ENCODE measurements around the gene SNAP29. TPM values are rescaled to one million over a fixed set of nuclear protein-coding genes. Genes with fewer than 3 reads are reported as not detected.

The SNAP29 gene
- total and polyA plus RNA-seq, 9 of the 15 experiments (the other 6 are each of a cell fraction or from before 2014, with no cell fraction given) = 19.5 to 250 (median 75.9) TPM

- no peak for ATAC-seq
- intact Hi-C loops (cut with micrococcal nuclease) = no loop called here
- no peak for TF ChIP-seq ELK3 (CRISPR knock-in tag; IDR thresholded peaks at IDR 0.05)
- no peak for TF ChIP-seq STAT5A (IDR thresholded peaks at IDR 0.05; ENCODE audit: borderline replicate concordance, low read length)
- TF ChIP-seq CBX1 (IDR thresholded peaks at IDR 0.05; ENCODE audit: low read depth) = no peak
- no peak for TF ChIP-seq ETV6 (IDR thresholded peaks at IDR 0.05; ENCODE audit: borderline replicate concordance in 1 of 2, low read depth in 2 of 2, low read length in 1 of 2)
- no peak for TF ChIP-seq ETV6 (CRISPR knock-in tag; IDR thresholded peaks at IDR 0.05; ENCODE audit: borderline replicate concordance)
- TF ChIP-seq PREB (CRISPR knock-in tag; IDR thresholded peaks at IDR 0.05) = no peak
- TF ChIP-seq DDX20 (tag; IDR thresholded peaks at IDR 0.05; ENCODE audit: low read depth) = no peak
- peak; percentile 67; the same call in 1 of the 2 replicates for TF ChIP-seq E2F4 (CRISPR knock-in tag; IDR thresholded peaks at IDR 0.05; ENCODE audit: low read depth)
Observed at GRCh38 chr22:20927940-20928572, 69.2 kb downstream of the SNAP29 start.

More at GRCh38 chr22:20927940-20928572, 69.2 kb downstream of the SNAP29 start:
- Histone ChIP-seq H3K27me3 (ENCODE audit: control insufficient read depth in 2 of 2, insufficient read depth in 2 of 2, low read length in 2 of 2) (no peaks in the 10 kb centered on the region), H4K20me1 (replicated peaks; ENCODE audit: control insufficient read depth, insufficient read depth, low read length) (peaks cover 76% of the 10 kb centered on the region), H3K9ac (ENCODE audit: insufficient read depth in 1 of 2, low read depth in 2 of 2, low read length in 2 of 2) (no peak overlapping the region; a peak in 1 of 4 replicates), H3K4me1 (replicated peaks in 1 of 2; ENCODE audit: control insufficient read depth in 2 of 2, insufficient read depth in 2 of 2, low read length in 2 of 2) (peaks cover 24% of the 10 kb centered on the region in 2 experiments; a peak in 4 of 5 replicates), H3K36me3 (ENCODE audit: control insufficient read depth, insufficient read depth, low read length) (peaks cover 79% of the 10 kb centered on the region), H3K4me2 (ENCODE audit: insufficient read depth, low read length) (no peak overlapping the region), H3K9me3 (replicated peaks; ENCODE audit: control insufficient read depth, insufficient read depth, low read depth, low read length) (no peaks in the 10 kb centered on the region), H3K79me2 (ENCODE audit: control insufficient read depth, insufficient read depth, low read length) (peaks cover 99% of the 10 kb centered on the region), H3K27ac (ENCODE audit: extremely low read depth, low read depth, low read length) (no peak overlapping the region), H3K9me1 (ENCODE audit: control insufficient read depth, insufficient read depth, low read length) (peaks cover 13% of the 10 kb centered on the region), H2AFZ (ENCODE audit: low read depth, low read length) (no peak overlapping the region), H3K4me3 (no peak overlapping the region)
- no peak for DNase-seq (ENCODE audit: extremely low read depth in 1 of 4, low spot score in 3 of 4)
- FAIRE-seq = no peak
- WGBS (ENCODE audit: insufficient coverage, low coverage, missing lambda C conversion rate) = 88% methylated on average over 4 of the region's 4 CpGs
- CTCF ChIA-PET (ENCODE audit: low intra/inter-chr PET ratio) = interaction anchor here (0.6 kb wide), 1 partner anchor 128 kb away, joined by 4 read pairs; no protein-coding TSS in a partner anchor
- POLR2A ChIA-PET = interaction anchor here (0.6 to 64.4 kb wide), 11 partner anchors 10 to 953 kb away, joined by 3 to 1556 read pairs (median 3); partner anchors contain the start of genes AIFM3, CRKL and LZTR1
- BruUV-seq (replicated peaks) = no TSS peak
- in situ Hi-C loops (cut with MboI) = no loop called here
